ENCODE data around the gene PLA2G4A.

DNA sequence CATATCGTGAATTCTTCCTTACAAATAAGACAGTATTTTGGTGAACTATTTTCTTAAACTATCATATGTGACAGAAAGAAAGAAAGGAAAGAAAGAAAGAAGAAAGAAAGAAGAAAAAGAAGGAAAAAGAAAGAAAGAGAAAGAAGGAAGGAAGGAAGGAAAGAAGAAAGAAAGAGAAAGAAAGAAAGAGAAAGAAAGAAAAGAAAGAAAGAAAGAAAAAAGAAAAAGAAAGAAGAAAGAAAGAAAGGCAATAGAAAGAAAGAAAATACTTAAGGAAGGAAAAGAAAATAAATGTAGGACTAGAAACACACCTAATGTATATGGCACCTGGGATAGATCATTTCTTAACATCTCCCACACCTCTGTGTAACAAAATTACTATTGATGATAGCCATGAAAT is 120.4 kb downstream of the PLA2G4A start:
- TF ChIP-seq, protein P1, sequence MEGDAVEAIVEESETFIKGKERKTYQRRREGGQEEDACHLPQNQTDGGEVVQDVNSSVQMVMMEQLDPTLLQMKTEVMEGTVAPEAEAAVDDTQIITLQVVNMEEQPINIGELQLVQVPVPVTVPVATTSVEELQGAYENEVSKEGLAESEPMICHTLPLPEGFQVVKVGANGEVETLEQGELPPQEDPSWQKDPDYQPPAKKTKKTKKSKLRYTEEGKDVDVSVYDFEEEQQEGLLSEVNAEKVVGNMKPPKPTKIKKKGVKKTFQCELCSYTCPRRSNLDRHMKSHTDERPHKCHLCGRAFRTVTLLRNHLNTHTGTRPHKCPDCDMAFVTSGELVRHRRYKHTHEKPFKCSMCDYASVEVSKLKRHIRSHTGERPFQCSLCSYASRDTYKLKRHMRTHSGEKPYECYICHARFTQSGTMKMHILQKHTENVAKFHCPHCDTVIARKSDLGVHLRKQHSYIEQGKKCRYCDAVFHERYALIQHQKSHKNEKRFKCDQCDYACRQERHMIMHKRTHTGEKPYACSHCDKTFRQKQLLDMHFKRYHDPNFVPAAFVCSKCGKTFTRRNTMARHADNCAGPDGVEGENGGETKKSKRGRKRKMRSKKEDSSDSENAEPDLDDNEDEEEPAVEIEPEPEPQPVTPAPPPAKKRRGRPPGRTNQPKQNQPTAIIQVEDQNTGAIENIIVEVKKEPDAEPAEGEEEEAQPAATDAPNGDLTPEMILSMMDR (IDR thresholded peaks at IDR 0.05): no peak
- TF ChIP-seq POLR2A (IDR thresholded peaks at IDR 0.05): no peak

Data from sigmoid colon (tissue), 3 donors.